B cell (primary cell): Measurements from ENCODE around the gene RFPL2. TPM values are rescaled to one million over a fixed set of nuclear protein-coding genes. Genes with fewer than 3 reads are reported as not detected.

ENCODE experiments used
- ATAC-seq: fragments of 200-7000 bp; cut with Tn5 transposase; one replicate; pipeline ENCODE4 v1.10.0; 2021; ENCODE audit warnings: low read depth, mild to moderate bottlenecking, moderate number of reproducible peaks, moderate library complexity
- CTCF ChIA-PET: fragments of 350-600 bp; sonication (Branson Sonifier 250); formaldehyde crosslinking; loops from one replicate; lab custom pipeline; 2021; ENCODE audit warnings: antibody characterized with exemption, inconsistent platforms; lab: Charles Lee
- POLR2A ChIA-PET: fragments of 350-600 bp; sonication (Branson Sonifier 250); formaldehyde crosslinking; loops from one replicate; lab custom pipeline; 2021; ENCODE audit warnings: antibody characterized with exemption; lab: Charles Lee
- DNase-seq: peaks from one replicate; pipeline ENCODE4 v3.0.0; 2013
- H2AFZ ChIP-seq: 2 replicates; pipeline ENCODE4 v1.6.1; 2012; ENCODE audit warnings: mild to moderate bottlenecking, low read depth, low read length; ENCODE audit not compliant: insufficient read depth, poor library complexity, severe bottlenecking
- H3K27ac ChIP-seq, 2 donors: 1 replicate in 1 of 2; 2 replicates in 1 of 2; pipeline ENCODE4 v1.5.1; 2012 to 2013; ENCODE audit warnings: low read length in 2 of 2, mild to moderate bottlenecking in 2 of 2, moderate library complexity in 1 of 2
- H3K27me3 ChIP-seq, 4 experiments: fragments of 200-600 bp in 1 of 4; sonication (generic) in 1 of 4; replicated peaks in 1 of 4; 1 replicate in 2 of 4; 2 replicates in 2 of 4; pipeline versions ENCODE4 v1.6.1 to v1.7.0; 2013 to 2016; ENCODE audit warnings: low read length in 3 of 4, mild to moderate bottlenecking in 2 of 4, mixed read lengths in 1 of 4, moderate library complexity in 1 of 4; ENCODE audit not compliant: insufficient read depth in 4 of 4, control insufficient read depth in 3 of 4; ENCODE audit errors: control extremely low read depth in 1 of 4
- H3K36me3 ChIP-seq, 2 experiments: replicated peaks in 1 of 2; 1 replicate in 1 of 2; 2 replicates in 1 of 2; pipeline versions ENCODE4 v1.6.1 to v1.7.1; 2013; ENCODE audit warnings: low read length in 1 of 2; ENCODE audit not compliant: insufficient read depth in 2 of 2, control insufficient read depth in 1 of 2; ENCODE audit errors: control extremely low read depth in 1 of 2, extremely low read depth in 1 of 2
- H3K4me1 ChIP-seq, 2 donors: fragments of 200-600 bp in 1 of 2; sonication (generic) in 1 of 2; 1 replicate in 1 of 2; 2 replicates in 1 of 2; pipeline versions ENCODE4 v1.5.1 to v1.6.1; 2013 to 2017; ENCODE audit warnings: low read length in 2 of 2; ENCODE audit not compliant: control insufficient read depth in 2 of 2, insufficient read depth in 2 of 2
- H3K4me2 ChIP-seq: replicated peaks from 2 replicates; pipeline ENCODE3; 2012; ENCODE audit warnings: mild to moderate bottlenecking, low read depth, low read length; ENCODE audit not compliant: poor library complexity, severe bottlenecking
- H3K4me3 ChIP-seq, 5 experiments: fragments of 200-600 bp in 1 of 5; sonication (generic) in 1 of 5; 1 replicate in 3 of 5; 2 replicates in 2 of 5; pipeline versions ENCODE4 v1.5.1 to v1.7.0; 2011 to 2016; ENCODE audit warnings: low read length in 4 of 5, mild to moderate bottlenecking in 4 of 5, low read depth in 2 of 5, control low read depth in 1 of 5, moderate library complexity in 1 of 5; ENCODE audit not compliant: insufficient read depth in 1 of 5; ENCODE audit errors: control extremely low read depth in 1 of 5, extremely low read depth in 1 of 5
- H3K79me2 ChIP-seq: fragments of 200-600 bp; sonication (generic); one replicate; pipeline ENCODE4 v1.6.0; 2016; ENCODE audit warnings: low read length; ENCODE audit not compliant: control insufficient read depth, insufficient read depth
- H3K9ac ChIP-seq: fragments of 200-600 bp; sonication (generic); 2 replicates; pipeline ENCODE4 v1.6.1; 2017; ENCODE audit warnings: mild to moderate bottlenecking, low read length, moderate library complexity
- H3K9me3 ChIP-seq, 3 donors: one replicate each; pipeline versions ENCODE4 v1.6.1 to v1.7.1; 2013; ENCODE audit warnings: low read length in 2 of 3; ENCODE audit not compliant: control insufficient read depth in 2 of 3, insufficient read depth in 1 of 3; ENCODE audit errors: control extremely low read depth in 1 of 3
- H4K20me1 ChIP-seq: 2 replicates; pipeline ENCODE4 v1.6.0; 2012; ENCODE audit warnings: mild to moderate bottlenecking, low read length; ENCODE audit not compliant: insufficient read depth, control insufficient read depth, poor library complexity, severe bottlenecking
- H3K27ac Mint-ChIP-seq: one replicate; pipeline ENCODE4 v1.8.0; 2021; ENCODE audit warnings: mixed read lengths
- H3K27me3 Mint-ChIP-seq: one replicate; pipeline ENCODE4 v1.8.0; 2021; ENCODE audit warnings: mixed read lengths
- H3K4me1 Mint-ChIP-seq: one replicate; pipeline ENCODE4 v1.8.0; 2021; ENCODE audit warnings: mixed read lengths
- H3K4me3 Mint-ChIP-seq: one replicate; pipeline ENCODE4 v1.8.0; 2021; ENCODE audit warnings: mixed read lengths
- H3K9me3 Mint-ChIP-seq: one replicate; pipeline ENCODE4 v1.8.0; 2022; ENCODE audit warnings: mixed read lengths; ENCODE audit not compliant: insufficient read depth
- EZH2 ChIP-seq: IDR thresholded peaks from 2 replicates; pipeline ENCODE4 v1.6.1; 2012; ENCODE audit warnings: borderline replicate concordance, low read depth, mild to moderate bottlenecking, moderate library complexity, low read length; ENCODE audit not compliant: insufficient read depth, poor library complexity, severe bottlenecking
- WGBS: methylation state at CpG from one replicate; pipeline ENCODE4 v1.1.5; 2013; ENCODE audit warnings: missing lambda C conversion rate; ENCODE audit not compliant: insufficient coverage; 5-methylcytosine and 5-hydroxymethylcytosine counted together
- intact Hi-C: fragments of 100-400 bp; cut with micrococcal nuclease; formaldehyde crosslinking; loops from one replicate; pipeline ENCODE4 v1.10.0; 2022
- polyA plus RNA-seq: library from polyadenylated mRNA; depleted of rRNA; stranded (reverse); fragments of >200 nt; gene quantifications from 2 replicates; pipeline ENCODE4 v1.2.3, GENCODE V29; 2012
- total RNA-seq, 2 donors: library from RNA; stranded (reverse); fragments of 120-200 nt in 1 of 2; gene quantifications; 1 replicate in 1 of 2; 2 replicates in 1 of 2; pipeline versions ENCODE4 v1.2.3 to v1.2.4, GENCODE V29; 2013 to 2022
- TF ChIP-seq, protein P1 (sequence below): fragments of 200-600 bp; IDR thresholded peaks from one replicate; pipeline ENCODE4 v1.8.0; 2022; ENCODE audit warnings: antibody characterized with exemption, mild to moderate bottlenecking

Gene RFPL2
- total and polyA plus RNA-seq, 2 donors (not counting 1 experiment from before 2014, with no cell fraction given): not detected

DNA sequence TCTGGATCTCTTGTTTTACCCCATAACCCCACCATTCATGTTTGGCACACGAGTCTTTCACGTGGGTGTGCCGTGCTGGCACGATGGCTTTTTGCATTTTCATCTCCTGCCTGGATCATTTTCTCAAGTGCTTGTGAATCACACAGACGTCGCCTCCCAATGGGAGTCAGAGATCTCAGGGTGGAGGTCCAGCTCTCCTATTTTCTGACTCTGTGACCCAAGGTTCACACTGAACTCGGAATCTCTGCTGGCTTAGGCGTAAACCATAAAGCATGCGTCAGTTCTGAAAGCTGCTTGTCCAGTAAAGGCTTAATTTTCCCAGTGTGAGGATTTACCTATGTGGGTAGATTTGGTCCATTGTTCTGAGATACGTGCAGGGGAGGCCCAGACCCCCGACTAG, 29.8 kb downstream of the RFPL2 start:
- ATAC-seq (no peak), DNase-seq (no peak)
- TF ChIP-seq, protein P1, sequence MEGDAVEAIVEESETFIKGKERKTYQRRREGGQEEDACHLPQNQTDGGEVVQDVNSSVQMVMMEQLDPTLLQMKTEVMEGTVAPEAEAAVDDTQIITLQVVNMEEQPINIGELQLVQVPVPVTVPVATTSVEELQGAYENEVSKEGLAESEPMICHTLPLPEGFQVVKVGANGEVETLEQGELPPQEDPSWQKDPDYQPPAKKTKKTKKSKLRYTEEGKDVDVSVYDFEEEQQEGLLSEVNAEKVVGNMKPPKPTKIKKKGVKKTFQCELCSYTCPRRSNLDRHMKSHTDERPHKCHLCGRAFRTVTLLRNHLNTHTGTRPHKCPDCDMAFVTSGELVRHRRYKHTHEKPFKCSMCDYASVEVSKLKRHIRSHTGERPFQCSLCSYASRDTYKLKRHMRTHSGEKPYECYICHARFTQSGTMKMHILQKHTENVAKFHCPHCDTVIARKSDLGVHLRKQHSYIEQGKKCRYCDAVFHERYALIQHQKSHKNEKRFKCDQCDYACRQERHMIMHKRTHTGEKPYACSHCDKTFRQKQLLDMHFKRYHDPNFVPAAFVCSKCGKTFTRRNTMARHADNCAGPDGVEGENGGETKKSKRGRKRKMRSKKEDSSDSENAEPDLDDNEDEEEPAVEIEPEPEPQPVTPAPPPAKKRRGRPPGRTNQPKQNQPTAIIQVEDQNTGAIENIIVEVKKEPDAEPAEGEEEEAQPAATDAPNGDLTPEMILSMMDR: no peak
- TF ChIP-seq EZH2: no peak
- intact Hi-C loops: no loop called here
- Histone ChIP-seq H4K20me1 (no peaks in the 10 kb centered on the region), H3K9me3 (no peaks in the 10 kb centered on the region), H3K27ac (no peak overlapping the region), H3K79me2 (no peaks in the 10 kb centered on the region), H3K4me1 (peaks cover 0 to 3% of the 10 kb centered on the region in 2 donors), H3K27me3 (peaks cover 0 to 23% (median 3%) of the 10 kb centered on the region in 4 experiments), H3K4me2 (no peak overlapping the region), H3K4me3 (no peak overlapping the region), H3K9ac (no peak overlapping the region), H3K36me3 (no peaks in the 10 kb centered on the region), H2AFZ (no peak overlapping the region)
- 88% methylated on average over 11 of the region's 11 CpGs for WGBS
- POLR2A ChIA-PET: no interaction called here
- Mint-ChIP-seq H3K27me3 (peaks cover 36% of the 10 kb centered on the region), H3K9me3 (no peaks in the 10 kb centered on the region), H3K4me3 (no peak overlapping the region), H3K27ac (no peak overlapping the region), H3K4me1 (no peaks in the 10 kb centered on the region)
- CTCF ChIA-PET: no interaction called here

DNA sequence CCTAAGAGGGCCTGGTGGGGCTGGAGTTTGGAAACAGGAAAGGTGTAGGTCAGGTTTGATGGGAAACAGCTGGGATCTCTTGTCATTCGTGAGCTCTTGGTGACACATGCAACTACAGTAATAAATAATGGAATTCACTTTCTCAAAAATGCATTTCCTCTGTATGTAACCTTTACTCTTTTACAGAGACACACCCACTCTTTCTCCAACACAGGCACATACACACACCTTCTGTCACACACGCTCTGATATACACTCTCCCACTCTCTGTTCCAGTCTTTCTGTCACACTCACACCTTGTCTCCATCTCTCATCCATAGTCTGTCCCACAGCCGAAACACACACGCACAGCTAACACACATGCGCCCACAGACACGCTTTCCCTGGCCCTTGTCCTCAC, 39.2 kb downstream of the RFPL2 start:
- Mint-ChIP-seq H3K4me3 (no peak overlapping the region), H3K27ac (no peak overlapping the region), H3K4me1 (no peaks in the 10 kb centered on the region), H3K9me3 (no peaks in the 10 kb centered on the region), H3K27me3 (peaks cover 21% of the 10 kb centered on the region)
- Histone ChIP-seq H3K27me3 (peaks cover 0 to 7% (median 0%) of the 10 kb centered on the region in 4 experiments), H2AFZ (no peak overlapping the region), H3K4me3 (no peak overlapping the region), H3K27ac (no peak overlapping the region), H3K36me3 (no peaks in the 10 kb centered on the region), H3K9ac (no peak overlapping the region), H3K4me1 (no peaks in the 10 kb centered on the region), H3K4me2 (no peak overlapping the region), H4K20me1 (no peaks in the 10 kb centered on the region), H3K9me3 (no peaks in the 10 kb centered on the region), H3K79me2 (no peaks in the 10 kb centered on the region)
- WGBS: 91% methylated on average over 1 of the region's 6 CpGs
- ATAC-seq: no peak
- DNase-seq: no peak
- ChIA-PET POLR2A (no interaction called here), CTCF (no interaction called here)
- TF ChIP-seq, protein P1: no peak
- no peak for TF ChIP-seq EZH2
- intact Hi-C loops: no loop called here
